HEK293T (cell line): ENCODE measurements around the gene KIAA1614.

Experiments used
- ARNT ChIP-seq: fragments of 450-650 bp; IDR thresholded peaks from 2 replicates; pipeline ENCODE4 v1.6.1; 2017; ENCODE audit warnings: mild to moderate bottlenecking
- BHLHE40 ChIP-seq: fragments of 450-650 bp; IDR thresholded peaks from 2 replicates; pipeline ENCODE4 v1.6.1; 2016; ENCODE audit warnings: mild to moderate bottlenecking, moderate library complexity, borderline replicate concordance
- CTBP1 ChIP-seq: fragments of 450-650 bp; IDR thresholded peaks from 2 replicates; pipeline ENCODE4 v1.6.1; 2016; ENCODE audit warnings: borderline replicate concordance
- ELF4 ChIP-seq: fragments of 450-650 bp; IDR thresholded peaks from 2 replicates; pipeline ENCODE4 v1.6.1; 2017; ENCODE audit warnings: antibody characterized with exemption
- FOXA1 ChIP-seq: fragments of 450-650 bp; IDR thresholded peaks from 2 replicates; pipeline ENCODE4 v1.6.1; 2016; ENCODE audit warnings: mild to moderate bottlenecking
- FOXK2 ChIP-seq: fragments of 450-650 bp; IDR thresholded peaks from 2 replicates; pipeline ENCODE4 v1.6.1; 2016; ENCODE audit warnings: mild to moderate bottlenecking
- FOXM1 ChIP-seq: fragments of 450-650 bp; IDR thresholded peaks from 2 replicates; pipeline ENCODE4 v1.6.1; 2017; ENCODE audit warnings: mild to moderate bottlenecking, borderline replicate concordance
- HDGF ChIP-seq: fragments of 450-650 bp; IDR thresholded peaks from 2 replicates; pipeline ENCODE4 v1.6.1; 2017; ENCODE audit warnings: antibody characterized with exemption, borderline replicate concordance
- LEF1 ChIP-seq: fragments of 450-650 bp; IDR thresholded peaks from 2 replicates; pipeline ENCODE4 v1.6.1; 2017; ENCODE audit warnings: mild to moderate bottlenecking, borderline replicate concordance
- NFRKB ChIP-seq: fragments of 450-650 bp; IDR thresholded peaks from 2 replicates; pipeline ENCODE4 v1.6.1; 2016; ENCODE audit warnings: mild to moderate bottlenecking, moderate library complexity
- SP1 ChIP-seq: fragments of 450-650 bp; IDR thresholded peaks from 2 replicates; pipeline ENCODE4 v1.6.1; 2017
- TARDBP ChIP-seq: fragments of 450-650 bp; IDR thresholded peaks from 2 replicates; pipeline ENCODE4 v1.6.1; 2016
- ZNF384 ChIP-seq: fragments of 450-650 bp; IDR thresholded peaks from 2 replicates; pipeline ENCODE4 v1.6.1; 2016

GRCh38 chr1:180931529-180931928 lies 18.8 kb downstream of the KIAA1614 start:
- TF ChIP-seq HDGF (no peak), LEF1 (no peak), ARNT (no peak), TARDBP (no peak), BHLHE40 (no peak), NFRKB (no peak), SP1 (no peak), FOXA1 (no peak), CTBP1 (no peak), ELF4 (no peak), FOXM1 (no peak), FOXK2 (no peak), ZNF384 (no peak)
